Type B pancreatic cell (in vitro differentiated cells): ENCODE results near the gene FRS3. TPM values are rescaled to one million over a fixed set of nuclear protein-coding genes. Genes with fewer than 3 reads are reported as not detected.

Experiments used
- DNase-seq: peaks from one replicate; pipeline ENCODE4 v3.0.0; 2021; ENCODE audit warnings: mixed read lengths; ENCODE audit not compliant: unreplicated experiment; ENCODE audit errors: extremely low spot score
- H3K27ac Mint-ChIP-seq: 2 replicates; pipeline ENCODE4 v1.8.0; 2021; ENCODE audit warnings: mild to moderate bottlenecking, mixed read lengths
- H3K27me3 Mint-ChIP-seq: 2 replicates; pipeline ENCODE4 v1.8.0; 2021; ENCODE audit warnings: mixed read lengths
- H3K36me3 Mint-ChIP-seq: 2 replicates; pipeline ENCODE4 v1.8.0; 2021; ENCODE audit warnings: mixed read lengths
- H3K4me1 Mint-ChIP-seq: one replicate; pipeline ENCODE4 v1.8.0; 2021; ENCODE audit warnings: mixed read lengths; ENCODE audit not compliant: unreplicated experiment
- H3K4me3 Mint-ChIP-seq: 2 replicates; pipeline ENCODE4 v1.8.0; 2021; ENCODE audit warnings: mild to moderate bottlenecking, mixed read lengths
- H3K9me3 Mint-ChIP-seq: 2 replicates; pipeline ENCODE4 v1.8.0; 2021; ENCODE audit warnings: mixed read lengths
- long read RNA-seq: library from polyadenylated mRNA; unstranded; transcript quantifications from one replicate; pipeline ENCODE4 v2.0.0, GENCODE V29; 2020
- total RNA-seq: library from RNA; stranded (reverse); gene quantifications from 2 replicates; pipeline ENCODE4 v1.2.1, GENCODE V29; 2021; ENCODE audit warnings: low replicate concordance
- TF ChIP-seq, protein P1 (sequence below): fragments of 200-600 bp; sonication (generic); conservative IDR thresholded peaks from 2 replicates; pipeline ENCODE4 v1.5.0; 2021; ENCODE audit warnings: antibody characterized with exemption, mild to moderate bottlenecking

Gene FRS3, protein sequence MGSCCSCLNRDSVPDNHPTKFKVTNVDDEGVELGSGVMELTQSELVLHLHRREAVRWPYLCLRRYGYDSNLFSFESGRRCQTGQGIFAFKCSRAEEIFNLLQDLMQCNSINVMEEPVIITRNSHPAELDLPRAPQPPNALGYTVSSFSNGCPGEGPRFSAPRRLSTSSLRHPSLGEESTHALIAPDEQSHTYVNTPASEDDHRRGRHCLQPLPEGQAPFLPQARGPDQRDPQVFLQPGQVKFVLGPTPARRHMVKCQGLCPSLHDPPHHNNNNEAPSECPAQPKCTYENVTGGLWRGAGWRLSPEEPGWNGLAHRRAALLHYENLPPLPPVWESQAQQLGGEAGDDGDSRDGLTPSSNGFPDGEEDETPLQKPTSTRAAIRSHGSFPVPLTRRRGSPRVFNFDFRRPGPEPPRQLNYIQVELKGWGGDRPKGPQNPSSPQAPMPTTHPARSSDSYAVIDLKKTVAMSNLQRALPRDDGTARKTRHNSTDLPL
- total RNA-seq: 2.2 and 7.0 TPM in 2 replicates
- long read RNA-seq: 0 reads

- Mint-ChIP-seq H3K4me1 (peaks cover 23% of the 10 kb centered on the region), H3K27me3 (peaks cover 11% of the 10 kb centered on the region), H3K27ac (peak within 1 kb of the TSS; percentile 82), H3K4me3 (peak within 1 kb of the TSS; percentile 97), H3K36me3 (no peaks in the 10 kb centered on the region), H3K9me3 (no peaks in the 10 kb centered on the region)
- peak; percentile 99 for DNase-seq
- TF ChIP-seq, protein P1, sequence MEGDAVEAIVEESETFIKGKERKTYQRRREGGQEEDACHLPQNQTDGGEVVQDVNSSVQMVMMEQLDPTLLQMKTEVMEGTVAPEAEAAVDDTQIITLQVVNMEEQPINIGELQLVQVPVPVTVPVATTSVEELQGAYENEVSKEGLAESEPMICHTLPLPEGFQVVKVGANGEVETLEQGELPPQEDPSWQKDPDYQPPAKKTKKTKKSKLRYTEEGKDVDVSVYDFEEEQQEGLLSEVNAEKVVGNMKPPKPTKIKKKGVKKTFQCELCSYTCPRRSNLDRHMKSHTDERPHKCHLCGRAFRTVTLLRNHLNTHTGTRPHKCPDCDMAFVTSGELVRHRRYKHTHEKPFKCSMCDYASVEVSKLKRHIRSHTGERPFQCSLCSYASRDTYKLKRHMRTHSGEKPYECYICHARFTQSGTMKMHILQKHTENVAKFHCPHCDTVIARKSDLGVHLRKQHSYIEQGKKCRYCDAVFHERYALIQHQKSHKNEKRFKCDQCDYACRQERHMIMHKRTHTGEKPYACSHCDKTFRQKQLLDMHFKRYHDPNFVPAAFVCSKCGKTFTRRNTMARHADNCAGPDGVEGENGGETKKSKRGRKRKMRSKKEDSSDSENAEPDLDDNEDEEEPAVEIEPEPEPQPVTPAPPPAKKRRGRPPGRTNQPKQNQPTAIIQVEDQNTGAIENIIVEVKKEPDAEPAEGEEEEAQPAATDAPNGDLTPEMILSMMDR: peak; percentile 95
Measured at GRCh38 chr6:41779788-41780550, at the start of gene FRS3. TSS of gene FRS3 (minus strand) at chr6:41779900. CDS start at chr6:41776987, 2,913 bp downstream.

DNA sequence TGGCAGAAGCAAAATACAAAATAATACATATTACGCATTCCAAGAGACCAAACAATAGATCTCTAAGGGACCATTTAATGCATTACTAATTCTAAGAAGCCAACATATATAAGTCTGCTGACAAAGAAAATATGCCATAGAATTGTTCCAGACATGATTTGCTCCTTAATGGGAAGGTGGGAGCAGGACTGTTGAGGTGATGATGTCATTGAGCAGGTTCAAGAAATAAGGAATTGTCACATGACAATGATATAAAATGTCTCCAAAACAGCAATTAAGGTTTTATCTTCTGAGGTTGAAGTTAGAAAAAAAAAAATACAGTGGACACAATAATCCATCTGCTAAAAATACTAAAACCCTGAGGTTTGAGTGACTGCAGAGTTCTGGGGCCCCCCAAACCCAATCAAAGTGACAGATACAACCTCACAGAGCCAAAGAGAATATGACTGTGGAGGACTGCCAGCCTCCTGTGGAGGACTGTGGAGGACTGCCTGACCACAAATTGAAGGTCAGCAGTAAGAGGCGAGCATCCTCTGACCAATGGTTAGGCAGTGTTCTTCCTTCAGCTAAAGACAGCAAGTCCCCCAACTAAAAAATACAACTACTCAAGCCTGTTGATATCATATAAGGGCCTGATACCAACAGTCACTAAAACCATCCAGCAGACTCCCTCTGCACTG is 46.8 kb upstream of the FRS3 start:
- Mint-ChIP-seq H3K9me3 (no peaks in the 10 kb centered on the region), H3K27me3 (no peaks in the 10 kb centered on the region), H3K4me1 (no peaks in the 10 kb centered on the region), H3K36me3 (no peaks in the 10 kb centered on the region), H3K4me3 (no peak overlapping the region), H3K27ac (no peak overlapping the region)
- DNase-seq: no peak
- TF ChIP-seq, protein P1: no peak

DNA sequence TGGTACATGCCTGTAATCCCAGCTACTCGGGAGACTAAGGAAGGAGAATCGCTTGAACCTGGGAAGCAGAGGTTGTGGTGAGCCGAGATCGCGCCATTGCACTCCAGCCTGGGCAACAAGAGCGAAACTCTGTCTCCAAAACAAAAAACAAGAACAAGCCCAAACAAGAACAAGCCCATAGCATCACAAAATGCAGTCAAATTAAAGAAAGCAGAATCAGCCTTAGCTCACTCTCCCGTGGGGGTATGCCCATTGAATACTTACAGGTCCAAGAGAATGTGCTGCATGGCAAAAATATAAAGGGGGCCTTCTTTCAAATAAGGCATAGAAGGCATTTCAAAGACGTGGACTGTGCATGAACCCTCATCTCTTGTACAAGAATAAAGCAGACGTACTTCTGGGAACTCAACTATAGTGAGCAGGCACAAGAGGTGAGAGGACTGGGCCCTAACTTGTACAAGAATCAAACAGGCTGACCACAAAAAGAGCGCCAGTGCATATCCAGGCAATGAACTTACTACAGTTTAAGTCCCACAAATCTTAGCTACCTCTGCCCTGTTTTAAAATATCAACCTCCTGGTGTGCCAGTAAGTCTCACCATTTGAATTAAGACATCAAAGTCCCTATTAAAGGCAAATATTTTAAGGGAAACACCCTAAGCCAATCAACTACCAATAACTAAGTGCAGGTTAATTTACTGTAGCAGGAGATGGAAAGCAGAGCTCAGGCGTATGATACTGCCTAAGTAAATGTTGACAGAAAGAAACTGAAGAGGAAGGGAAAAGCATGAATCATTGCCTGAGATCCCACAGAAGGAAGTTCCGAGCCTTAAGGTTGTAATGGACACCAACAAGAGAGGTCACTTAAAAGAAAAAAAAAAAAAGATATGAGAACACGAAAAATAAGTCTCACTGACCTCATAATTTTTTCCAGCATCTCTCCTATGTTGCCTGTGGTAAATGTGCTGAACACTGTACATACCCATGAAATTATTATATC is 45.2 kb upstream of the FRS3 start:
- TF ChIP-seq, protein P1: no peak
- Mint-ChIP-seq H3K9me3 (no peaks in the 10 kb centered on the region), H3K27ac (no peak overlapping the region), H3K4me1 (no peaks in the 10 kb centered on the region), H3K27me3 (no peaks in the 10 kb centered on the region), H3K36me3 (no peaks in the 10 kb centered on the region), H3K4me3 (no peak overlapping the region)
- no peak for DNase-seq

- Mint-ChIP-seq H3K4me3 (no peak overlapping the region), H3K36me3 (no peaks in the 10 kb centered on the region), H3K4me1 (no peaks in the 10 kb centered on the region), H3K27me3 (no peaks in the 10 kb centered on the region), H3K9me3 (no peaks in the 10 kb centered on the region), H3K27ac (no peak overlapping the region)
- TF ChIP-seq, protein P1: no peak
- no peak for DNase-seq
Measured at GRCh38 chr6:41823178-41823577, 43.5 kb upstream of the FRS3 start.
